Suppressor macrophage treated with lipopolysaccharide for 1 hour (primary cell): ENCODE measurements around the gene MNT.
"Not testable (repeated sequence)": the region's sequence is repeated elsewhere in the genome, so short reads cannot be mapped to it uniquely, and the experiment has no call there.

Experiments used
- DNase-seq, 3 donors: peaks; one replicate each; pipeline ENCODE4 v3.0.0-alpha.2; 2020 to 2022

MNT gene

GRCh38 chr17:2400877-2401425 lies at the start of gene MNT:
TSS of gene MNT (minus strand) at chr17:2401060. CDS start at chr17:2400712, 348 bp downstream.
- DNase-seq = peak; percentile 98 to 99 (median 98)

GRCh38 chr17:2450016-2450650 lies 49.3 kb upstream of the MNT start:
- DNase-seq = no peak

GRCh38 chr17:2449486-2449885 lies 48.6 kb upstream of the MNT start:
- no peak for DNase-seq

- not testable (repeated sequence) for DNase-seq
Measured at GRCh38 chr17:2447479-2447878, 46.6 kb upstream of the MNT start.

- no peak for DNase-seq
Measured at GRCh38 chr17:2445638-2446037, 44.8 kb upstream of the MNT start.

GRCh38 chr17:2444382-2444781 lies 43.5 kb upstream of the MNT start:
- no peak for DNase-seq

GRCh38 chr17:2442166-2442565 lies 41.3 kb upstream of the MNT start:
- no peak for DNase-seq

- no peak for DNase-seq
Measured at GRCh38 chr17:2440930-2441329, 40.1 kb upstream of the MNT start.

- DNase-seq = peak; percentile 85 to 94 (median 93)
Measured at GRCh38 chr17:2439997-2440396, 39.1 kb upstream of the MNT start.

GRCh38 chr17:2438823-2439222 lies 38.0 kb upstream of the MNT start:
- peak; percentile 85 to 94 (median 90) for DNase-seq

GRCh38 chr17:2436316-2436905 lies 35.6 kb upstream of the MNT start:
- DNase-seq = no peak

- DNase-seq = no peak
Measured at GRCh38 chr17:2435862-2436261, 35.0 kb upstream of the MNT start.

GRCh38 chr17:2435181-2435741 lies 34.4 kb upstream of the MNT start:
- DNase-seq = no peak

- DNase-seq = peak; percentile 45 to 50 (median 48)
Measured at GRCh38 chr17:2433696-2434095, 32.8 kb upstream of the MNT start.

- DNase-seq = no peak
Measured at GRCh38 chr17:2427910-2428309, 27.1 kb upstream of the MNT start.

GRCh38 chr17:2427215-2427614 lies 26.4 kb upstream of the MNT start:
- DNase-seq = no peak

GRCh38 chr17:2423271-2423670 lies 22.4 kb upstream of the MNT start:
- DNase-seq = no peak

- peak in 1 of 3 donors; percentile 14 for DNase-seq
Measured at GRCh38 chr17:2421315-2422147, 20.7 kb upstream of the MNT start.

GRCh38 chr17:2420176-2420575 lies 19.3 kb upstream of the MNT start:
- DNase-seq = no peak

GRCh38 chr17:2419486-2419885 lies 18.6 kb upstream of the MNT start:
- DNase-seq = no peak

- DNase-seq = no peak
Measured at GRCh38 chr17:2418572-2418971, 17.7 kb upstream of the MNT start.

GRCh38 chr17:2416010-2416734 lies 15.3 kb upstream of the MNT start:
- peak; percentile 91 to 95 (median 92) for DNase-seq

GRCh38 chr17:2415081-2415480 lies 14.2 kb upstream of the MNT start:
- no peak for DNase-seq
